22Rv1 (cell line): ENCODE data around the gene ARHGEF28.

ENCODE experiments used
- ZFX ChIP-seq: fragments of 450-650 bp; IDR thresholded peaks from 2 replicates; pipeline ENCODE4 v1.6.1; 2017; ENCODE audit warnings: antibody characterized with exemption, borderline replicate concordance
- TF ChIP-seq, protein P1 (sequence below): fragments of 450-650 bp; IDR thresholded peaks from 2 replicates; pipeline ENCODE4 v1.5.1; 2017; ENCODE audit warnings: mild to moderate bottlenecking

- TF ChIP-seq, protein P1, sequence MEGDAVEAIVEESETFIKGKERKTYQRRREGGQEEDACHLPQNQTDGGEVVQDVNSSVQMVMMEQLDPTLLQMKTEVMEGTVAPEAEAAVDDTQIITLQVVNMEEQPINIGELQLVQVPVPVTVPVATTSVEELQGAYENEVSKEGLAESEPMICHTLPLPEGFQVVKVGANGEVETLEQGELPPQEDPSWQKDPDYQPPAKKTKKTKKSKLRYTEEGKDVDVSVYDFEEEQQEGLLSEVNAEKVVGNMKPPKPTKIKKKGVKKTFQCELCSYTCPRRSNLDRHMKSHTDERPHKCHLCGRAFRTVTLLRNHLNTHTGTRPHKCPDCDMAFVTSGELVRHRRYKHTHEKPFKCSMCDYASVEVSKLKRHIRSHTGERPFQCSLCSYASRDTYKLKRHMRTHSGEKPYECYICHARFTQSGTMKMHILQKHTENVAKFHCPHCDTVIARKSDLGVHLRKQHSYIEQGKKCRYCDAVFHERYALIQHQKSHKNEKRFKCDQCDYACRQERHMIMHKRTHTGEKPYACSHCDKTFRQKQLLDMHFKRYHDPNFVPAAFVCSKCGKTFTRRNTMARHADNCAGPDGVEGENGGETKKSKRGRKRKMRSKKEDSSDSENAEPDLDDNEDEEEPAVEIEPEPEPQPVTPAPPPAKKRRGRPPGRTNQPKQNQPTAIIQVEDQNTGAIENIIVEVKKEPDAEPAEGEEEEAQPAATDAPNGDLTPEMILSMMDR = no peak
- no peak for TF ChIP-seq ZFX
Observed at GRCh38 chr5:73825199-73825598, 199.2 kb downstream of the ARHGEF28 start.
